SU-DHL-6 (cell line): ENCODE measurements around the gene HPS3.

Source experiments
- CTCF ChIP-seq: fragments of 200-600 bp; sonication (generic); IDR thresholded peaks from one replicate; pipeline ENCODE4 v1.5.1; 2017; ENCODE audit warnings: antibody characterized with exemption, mild to moderate bottlenecking, low read length, moderate library complexity; ENCODE audit not compliant: insufficient read depth, poor library complexity, severe bottlenecking
- EZH2phosphoT487 ChIP-seq: fragments of 200-600 bp; sonication (generic), shearing (Covaris generic); conservative IDR thresholded peaks from 2 replicates; pipeline ENCODE4 v1.6.1; 2018; ENCODE audit warnings: mild to moderate bottlenecking, antibody characterized with exemption, low read length, moderate library complexity, mixed read lengths

DNA sequence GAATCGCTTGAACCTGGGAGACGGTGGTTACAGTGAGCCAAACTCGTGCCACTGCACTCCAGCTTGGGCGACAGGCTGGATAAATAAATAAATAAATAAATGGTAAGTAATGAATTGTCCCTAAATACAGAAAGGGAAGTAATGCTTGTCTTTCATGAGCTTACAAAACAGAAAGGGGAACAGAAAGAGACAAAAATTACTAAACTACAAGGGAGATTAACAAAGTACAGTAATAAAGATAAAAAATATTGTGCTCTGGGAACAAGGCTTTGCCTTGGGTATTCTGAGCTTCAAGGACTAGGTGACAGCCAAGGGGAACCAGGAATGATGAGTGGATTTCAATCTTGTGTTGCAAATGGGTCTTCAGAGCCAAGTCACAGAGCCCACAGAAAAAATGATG, 34.0 kb upstream of the HPS3 start:
- TF ChIP-seq CTCF, result no peak
- TF ChIP-seq EZH2phosphoT487, result no peak
